WI38 (cell line): Measurements from ENCODE around the gene L3MBTL2.

ENCODE experiments used
- H3K4me3 ChIP-seq: 2 replicates; pipeline ENCODE4 v1.5.1; 2011; ENCODE audit warnings: low read depth, mild to moderate bottlenecking, control low read depth, low read length
- CTCF ChIP-seq: IDR thresholded peaks from 2 replicates; pipeline ENCODE4 v1.5.1; 2012; ENCODE audit warnings: low read depth, mild to moderate bottlenecking, control low read depth, low read length

The L3MBTL2 gene

GRCh38 chr22:41229215-41229614, 24.1 kb downstream of the L3MBTL2 start:
- no peak overlapping the region for H3K4me3 ChIP-seq
- no peak for TF ChIP-seq CTCF

GRCh38 chr22:41229730-41230400, 24.8 kb downstream of the L3MBTL2 start:
- TF ChIP-seq CTCF = no peak
- no peak overlapping the region for H3K4me3 ChIP-seq

GRCh38 chr22:41230401-41230785, 25.3 kb downstream of the L3MBTL2 start:
- TF ChIP-seq CTCF = no peak

GRCh38 chr22:41231369-41231768, 26.3 kb downstream of the L3MBTL2 start:
- no peak overlapping the region for H3K4me3 ChIP-seq
- no peak for TF ChIP-seq CTCF

More at GRCh38 chr22:41230401-41230785, 25.3 kb downstream of the L3MBTL2 start:
- H3K4me3 ChIP-seq = no peak overlapping the region

- H3K4me3 ChIP-seq = no peak overlapping the region
- TF ChIP-seq CTCF = no peak
These were observed 29.9 kb downstream of the L3MBTL2 start for GRCh38 chr22:41234815-41235695.

GRCh38 chr22:41237036-41237706, 32.1 kb downstream of the L3MBTL2 start:
- H3K4me3 ChIP-seq = no peak overlapping the region
- no peak for TF ChIP-seq CTCF
